ENCODE measurements around the gene TVP23A.
"Not testable (repeated sequence)": the region's sequence is repeated elsewhere in the genome, so short reads cannot be mapped to it uniquely, and the experiment has no call there.

The TVP23A gene

GRCh38 chr16:10743610-10744369, 74.8 kb downstream of the TVP23A start, which contains the start of gene NUBP1:
TSS of gene NUBP1 (plus strand) at chr16:10743842. CDS start at chr16:10743864, 22 bp downstream.
- Mint-ChIP-seq H3K36me3 (ENCODE audit: insufficient read depth) (peaks cover 33% of the 10 kb centered on the region), H3K27me3 (no peaks in the 10 kb centered on the region), H3K4me1 (ENCODE audit: low read depth in 2 of 2) (peaks cover 26 to 33% of the 10 kb centered on the region in 2 donors), H3K4me3 (peak within 1 kb of the TSS; percentile 87 to 91), H3K9me3 (no peaks in the 10 kb centered on the region), H3K27ac (peak within 1 kb of the TSS; percentile 94 to 97)
- ATAC-seq (replicated peaks) (peak; percentile 91), DNase-seq (peak; percentile 99 to 100 (median 99))

DNA sequence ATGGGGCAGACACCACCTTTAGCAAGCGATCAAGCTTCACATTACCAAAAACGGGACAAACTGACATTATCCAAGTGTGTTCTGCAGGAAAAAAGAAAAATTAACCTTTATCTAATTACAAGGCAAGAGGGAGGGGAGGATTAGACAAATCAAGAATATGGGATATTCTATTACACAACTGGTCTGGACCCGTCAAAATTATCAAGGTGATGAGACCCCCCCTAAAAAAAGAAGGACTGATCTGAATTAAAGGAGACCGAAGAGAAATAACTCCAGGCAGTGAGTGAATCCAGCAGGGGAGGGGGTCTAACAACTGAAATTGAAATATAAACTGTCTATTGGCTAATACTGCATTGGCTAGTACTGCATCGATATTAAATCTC, 75.4 kb downstream of the TVP23A start:
- Mint-ChIP-seq H3K4me1 (ENCODE audit: low read depth in 2 of 2) (peaks cover 26 to 33% of the 10 kb centered on the region in 2 donors), H3K27me3 (no peaks in the 10 kb centered on the region), H3K4me3 (peak overlapping the region; percentile 87 to 91), H3K36me3 (ENCODE audit: insufficient read depth) (peaks cover 27% of the 10 kb centered on the region), H3K9me3 (no peaks in the 10 kb centered on the region), H3K27ac (peak overlapping the region; percentile 94 to 97)
- DNase-seq: no peak
- ATAC-seq (replicated peaks): no peak

GRCh38 chr16:10741844-10742243, 76.8 kb downstream of the TVP23A start:
- ATAC-seq (replicated peaks) (no peak), DNase-seq (no peak)
- no peaks in the 10 kb centered on the region for H3K9me3 Mint-ChIP-seq
- H3K27ac Mint-ChIP-seq: no peak overlapping the region
- H3K4me3 Mint-ChIP-seq: no peak overlapping the region
- peaks cover 28 to 33% of the 10 kb centered on the region in 2 donors for H3K4me1 Mint-ChIP-seq (ENCODE audit: low read depth in 2 of 2)
- no peaks in the 10 kb centered on the region for H3K27me3 Mint-ChIP-seq
- H3K36me3 Mint-ChIP-seq (ENCODE audit: insufficient read depth): peaks cover 18% of the 10 kb centered on the region

- Mint-ChIP-seq H3K4me1 (ENCODE audit: low read depth in 2 of 2) (peaks cover 28 to 33% of the 10 kb centered on the region in 2 donors), H3K36me3 (ENCODE audit: insufficient read depth) (peaks cover 15% of the 10 kb centered on the region), H3K4me3 (peak overlapping the region in 1 of 2 donors; percentile 24)
- ATAC-seq (replicated peaks); DNase-seq; H3K27me3 Mint-ChIP-seq; H3K27ac Mint-ChIP-seq; H3K9me3 Mint-ChIP-seq: not testable (repeated sequence)
Observed at GRCh38 chr16:10741249-10741648, 77.3 kb downstream of the TVP23A start.

- Mint-ChIP-seq H3K4me1 (ENCODE audit: low read depth in 2 of 2) (peaks cover 27 to 30% of the 10 kb centered on the region in 2 donors), H3K9me3 (no peaks in the 10 kb centered on the region), H3K27ac (no peak overlapping the region), H3K27me3 (no peaks in the 10 kb centered on the region), H3K4me3 (peak overlapping the region in 1 of 2 donors; percentile 24), H3K36me3 (ENCODE audit: insufficient read depth) (peaks cover 15% of the 10 kb centered on the region)
- ATAC-seq (replicated peaks): no peak
- DNase-seq: no peak
Observed at GRCh38 chr16:10740845-10741208, 77.8 kb downstream of the TVP23A start.

GRCh38 chr16:10740000-10740844, 78.4 kb downstream of the TVP23A start:
- peak overlapping the region in 1 of 2 donors; percentile 24 for H3K4me3 Mint-ChIP-seq
- peaks cover 15% of the 10 kb centered on the region for H3K36me3 Mint-ChIP-seq (ENCODE audit: insufficient read depth)
- no peak for DNase-seq
- peak overlapping the region in 1 of 2 donors; percentile 46 for H3K27ac Mint-ChIP-seq
- no peak for ATAC-seq (replicated peaks)
- H3K27me3 Mint-ChIP-seq: no peaks in the 10 kb centered on the region
- no peaks in the 10 kb centered on the region for H3K9me3 Mint-ChIP-seq
- H3K4me1 Mint-ChIP-seq (ENCODE audit: low read depth in 2 of 2): peaks cover 21 to 24% of the 10 kb centered on the region in 2 donors

DNA sequence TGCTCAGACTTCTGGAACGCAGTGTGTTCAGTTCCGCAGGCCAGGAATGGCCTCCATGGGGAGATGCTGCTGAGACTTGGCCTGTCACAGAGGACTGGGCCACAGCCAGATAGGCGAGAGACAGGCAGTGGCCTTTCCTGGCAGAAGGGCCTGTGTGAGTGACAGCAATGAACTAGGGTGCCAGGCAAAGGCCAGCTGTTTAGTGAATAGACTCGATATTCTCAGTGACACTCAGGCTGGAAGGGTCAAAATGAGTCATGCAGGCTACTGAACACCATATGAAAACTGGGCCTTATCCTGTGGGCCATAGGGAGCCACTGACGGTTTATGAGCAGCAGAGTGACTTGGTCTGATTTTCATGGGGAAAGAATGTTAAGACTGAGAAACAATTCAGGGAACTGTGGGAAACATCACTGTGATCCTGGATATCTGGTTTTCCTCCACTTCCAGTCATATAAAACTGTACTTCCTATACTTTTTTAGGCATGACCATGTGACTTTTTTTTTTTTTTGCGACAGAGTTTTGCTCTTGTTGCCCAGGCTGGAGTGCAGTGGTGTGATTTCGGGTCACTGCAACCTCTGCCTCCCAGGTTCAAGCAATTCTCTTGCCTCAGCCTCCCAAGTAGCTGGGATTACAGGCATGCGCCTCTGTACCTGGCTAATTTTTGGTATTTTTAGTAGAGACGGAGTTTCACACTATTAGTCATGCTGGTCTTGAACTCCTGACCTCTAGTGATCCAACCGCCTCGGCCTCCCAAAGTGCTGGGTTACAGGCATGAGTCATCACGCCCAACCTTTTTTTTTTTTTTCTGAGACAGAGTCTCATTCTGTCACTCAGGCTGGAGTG, 80.1 kb downstream of the TVP23A start:
- ATAC-seq (replicated peaks) (peak; percentile 28), DNase-seq (peak in 2 of 3 experiments; percentile 13 to 28)
- no peaks in the 10 kb centered on the region for H3K9me3 Mint-ChIP-seq
- H3K27me3 Mint-ChIP-seq: no peaks in the 10 kb centered on the region
- peaks cover 6% of the 10 kb centered on the region for H3K36me3 Mint-ChIP-seq (ENCODE audit: insufficient read depth)
- no peak overlapping the region for H3K4me3 Mint-ChIP-seq
- H3K27ac Mint-ChIP-seq: peak overlapping the region; percentile 31 to 53
- peaks cover 12 to 16% of the 10 kb centered on the region in 2 donors for H3K4me1 Mint-ChIP-seq (ENCODE audit: low read depth in 2 of 2)

DNA sequence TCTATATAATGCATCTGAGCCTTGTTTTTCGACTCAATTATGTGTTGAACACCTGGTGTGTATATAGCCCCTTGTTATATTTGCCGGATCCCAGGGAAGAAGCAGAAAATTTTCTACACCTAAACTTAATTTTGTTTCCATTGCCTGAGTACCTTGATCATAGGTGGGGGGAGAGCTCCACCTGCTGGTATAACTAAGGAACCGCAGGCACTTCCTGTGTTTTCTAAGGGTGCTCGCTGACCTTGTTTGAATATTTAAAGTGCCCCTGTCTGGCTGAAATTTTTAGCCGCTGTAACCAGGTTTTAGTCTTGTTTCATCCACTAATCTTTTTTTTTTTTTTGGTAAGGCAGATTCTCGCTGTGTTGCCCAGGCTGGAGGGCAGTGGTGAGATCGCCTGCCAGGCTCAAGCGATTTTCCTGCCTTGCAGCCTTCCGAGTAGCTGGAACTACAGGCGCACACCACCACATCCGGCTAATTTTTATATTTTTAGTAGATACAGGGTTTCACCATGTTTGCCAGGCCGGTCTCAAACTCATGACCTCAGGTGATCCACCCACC, 81.4 kb downstream of the TVP23A start:
- H3K4me3 Mint-ChIP-seq: peak overlapping the region; percentile 52 to 69
- ATAC-seq (replicated peaks) (peak; percentile 86), DNase-seq (peak; percentile 72 to 78 (median 77))
- H3K27ac Mint-ChIP-seq: peak overlapping the region; percentile 71 to 84
- H3K36me3 Mint-ChIP-seq (ENCODE audit: insufficient read depth): peaks cover 2% of the 10 kb centered on the region
- no peaks in the 10 kb centered on the region for H3K9me3 Mint-ChIP-seq
- H3K27me3 Mint-ChIP-seq: no peaks in the 10 kb centered on the region
- H3K4me1 Mint-ChIP-seq (ENCODE audit: low read depth in 2 of 2): peaks cover 6 to 12% of the 10 kb centered on the region in 2 donors

DNA sequence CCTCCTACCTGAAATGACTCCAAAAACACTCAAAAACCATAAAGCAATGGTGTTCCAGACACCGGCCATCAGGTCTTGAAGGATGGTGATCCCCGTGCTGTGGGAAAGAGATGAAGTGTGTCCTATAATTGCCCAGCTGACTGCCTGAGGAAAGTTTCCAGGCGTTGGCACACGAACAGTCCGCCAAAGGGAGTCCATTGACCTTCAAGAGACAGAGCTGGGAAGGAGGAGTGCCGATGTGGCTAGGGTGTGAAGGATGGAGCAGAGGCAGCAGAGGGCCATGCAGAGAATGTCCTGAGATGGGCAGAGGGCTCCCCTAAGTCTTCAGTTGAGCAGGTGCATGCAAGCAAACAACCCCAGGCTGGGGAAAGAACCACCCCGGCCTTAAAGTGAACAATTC, 86.8 kb downstream of the TVP23A start:
- Mint-ChIP-seq H3K4me3 (no peak overlapping the region), H3K4me1 (ENCODE audit: low read depth in 2 of 2) (no peaks in the 10 kb centered on the region), H3K27me3 (no peaks in the 10 kb centered on the region), H3K9me3 (no peaks in the 10 kb centered on the region), H3K36me3 (ENCODE audit: insufficient read depth) (no peaks in the 10 kb centered on the region), H3K27ac (no peak overlapping the region)
- ATAC-seq (replicated peaks) (no peak), DNase-seq (no peak)

- no peaks in the 10 kb centered on the region for H3K4me1 Mint-ChIP-seq (ENCODE audit: low read depth in 2 of 2)
- DNase-seq: no peak
- peaks cover 7% of the 10 kb centered on the region in 2 donors for H3K27me3 Mint-ChIP-seq
- H3K27ac Mint-ChIP-seq: no peak overlapping the region
- no peaks in the 10 kb centered on the region for H3K9me3 Mint-ChIP-seq
- H3K36me3 Mint-ChIP-seq (ENCODE audit: insufficient read depth): no peaks in the 10 kb centered on the region
- H3K4me3 Mint-ChIP-seq: no peak overlapping the region
- no peak for ATAC-seq (replicated peaks)
Observed at GRCh38 chr16:10729104-10730048, 89.2 kb downstream of the TVP23A start.

GRCh38 chr16:10728003-10728887, 90.3 kb downstream of the TVP23A start:
- no peak for DNase-seq
- no peak for ATAC-seq (replicated peaks)
- no peak overlapping the region for H3K4me3 Mint-ChIP-seq
- no peaks in the 10 kb centered on the region for H3K9me3 Mint-ChIP-seq
- H3K27ac Mint-ChIP-seq: no peak overlapping the region
- H3K27me3 Mint-ChIP-seq: peaks cover 7% of the 10 kb centered on the region in 2 donors
- H3K36me3 Mint-ChIP-seq (ENCODE audit: insufficient read depth): no peaks in the 10 kb centered on the region
- no peaks in the 10 kb centered on the region for H3K4me1 Mint-ChIP-seq (ENCODE audit: low read depth in 2 of 2)
